Spleen (tissue), 7 donors: Measurements from ENCODE around the gene SEC14L1.

Experiments
- POLR2A ChIP-seq, 3 donors: fragments of 450-650 bp; IDR thresholded peaks; one replicate each; pipeline ENCODE4 v1.5.1; 2017; ENCODE audit warnings: antibody characterized with exemption in 3 of 3, mild to moderate bottlenecking in 1 of 3
- POLR2AphosphoS5 ChIP-seq, 3 donors: sonication (generic); formaldehyde crosslinking; IDR thresholded peaks; one replicate each; pipeline ENCODE4 v1.5.1; 2017; ENCODE audit warnings: antibody characterized with exemption in 3 of 3
- TF ChIP-seq, protein P1 (sequence below), 11 experiments: fragments of 200-600 bp in 7 of 11; fragments of 450-650 bp in 4 of 11; sonication (generic) in 4 of 11; IDR thresholded peaks in 8 of 11; conservative IDR thresholded peaks in 3 of 11; 1 replicate in 7 of 11; 2 replicates in 4 of 11; pipeline versions ENCODE4 v1.4.0 to v1.8.0; 2016 to 2021; ENCODE audit warnings: antibody characterized with exemption in 11 of 11, inconsistent platforms in 4 of 11, mild to moderate bottlenecking in 1 of 11
- donor health status: DM: no; HTN: no; CAD: no; lungs with moderate emphysema.
- donor health status: DM: no; HTN: no; CAD: no.
- donor health status: DM: no; HTN: no; CAD: no.

DNA sequence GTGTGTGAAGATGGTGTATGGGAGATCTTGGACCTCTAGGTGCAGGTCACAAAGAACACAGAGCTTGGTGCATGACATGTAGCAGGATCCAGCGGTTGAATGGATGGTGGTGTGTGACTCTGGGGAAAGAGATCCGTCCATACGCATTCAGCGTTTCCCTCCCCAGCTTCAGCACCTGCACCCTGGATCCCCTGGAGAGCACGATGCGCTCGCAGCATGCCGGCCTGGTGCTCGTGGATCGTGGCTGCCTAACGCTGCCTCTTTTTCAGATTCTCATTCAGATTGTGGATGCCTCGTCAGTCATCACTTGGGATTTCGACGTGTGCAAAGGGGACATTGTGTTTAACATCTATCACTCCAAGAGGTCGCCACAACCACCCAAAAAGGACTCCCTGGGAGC, 70.9 kb downstream of the SEC14L1 start:
- TF ChIP-seq, protein P1, sequence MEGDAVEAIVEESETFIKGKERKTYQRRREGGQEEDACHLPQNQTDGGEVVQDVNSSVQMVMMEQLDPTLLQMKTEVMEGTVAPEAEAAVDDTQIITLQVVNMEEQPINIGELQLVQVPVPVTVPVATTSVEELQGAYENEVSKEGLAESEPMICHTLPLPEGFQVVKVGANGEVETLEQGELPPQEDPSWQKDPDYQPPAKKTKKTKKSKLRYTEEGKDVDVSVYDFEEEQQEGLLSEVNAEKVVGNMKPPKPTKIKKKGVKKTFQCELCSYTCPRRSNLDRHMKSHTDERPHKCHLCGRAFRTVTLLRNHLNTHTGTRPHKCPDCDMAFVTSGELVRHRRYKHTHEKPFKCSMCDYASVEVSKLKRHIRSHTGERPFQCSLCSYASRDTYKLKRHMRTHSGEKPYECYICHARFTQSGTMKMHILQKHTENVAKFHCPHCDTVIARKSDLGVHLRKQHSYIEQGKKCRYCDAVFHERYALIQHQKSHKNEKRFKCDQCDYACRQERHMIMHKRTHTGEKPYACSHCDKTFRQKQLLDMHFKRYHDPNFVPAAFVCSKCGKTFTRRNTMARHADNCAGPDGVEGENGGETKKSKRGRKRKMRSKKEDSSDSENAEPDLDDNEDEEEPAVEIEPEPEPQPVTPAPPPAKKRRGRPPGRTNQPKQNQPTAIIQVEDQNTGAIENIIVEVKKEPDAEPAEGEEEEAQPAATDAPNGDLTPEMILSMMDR (IDR thresholded peaks at IDR 0.05 in 8 of 11, conservative IDR thresholded peaks at IDR 0.05 in 3 of 11) = no peak
- TF ChIP-seq POLR2A (IDR thresholded peaks at IDR 0.05) (no peak), POLR2AphosphoS5 (IDR thresholded peaks at IDR 0.05) (peak in 1 of 3 donors; percentile 67)
